Activated B cell treated with CpG ODN at 0.5 μM for 24 hours (primary cell): ENCODE results near the gene SOX9. TPM values are rescaled to one million over a fixed set of nuclear protein-coding genes. Genes with fewer than 3 reads are reported as not detected.

ENCODE experiments used
- ATAC-seq: fragments of 200-7000 bp; cut with Tn5 transposase; one replicate; pipeline ENCODE4 v1.10.0; 2021; ENCODE audit warnings: low read depth, mild to moderate bottlenecking, moderate library complexity
- CTCF ChIA-PET: fragments of 350-600 bp; sonication (Branson Sonifier 250); formaldehyde crosslinking; loops from one replicate; lab custom pipeline; 2021; ENCODE audit warnings: antibody characterized with exemption; lab: Charles Lee
- POLR2A ChIA-PET: fragments of 350-600 bp; sonication (Branson Sonifier 250); formaldehyde crosslinking; loops from one replicate; lab custom pipeline; 2021; ENCODE audit warnings: antibody characterized with exemption; lab: Charles Lee
- DNase-seq: peaks from one replicate; pipeline ENCODE4 v3.0.0; 2022
- H3K27ac Mint-ChIP-seq: one replicate; pipeline ENCODE4 v1.8.0; 2020; ENCODE audit warnings: mixed read lengths
- H3K27me3 Mint-ChIP-seq: one replicate; pipeline ENCODE4 v1.8.0; 2021; ENCODE audit warnings: mixed read lengths
- H3K36me3 Mint-ChIP-seq: one replicate; pipeline ENCODE4 v1.8.0; 2021; ENCODE audit warnings: low read depth, mixed read lengths
- H3K4me1 Mint-ChIP-seq: one replicate; pipeline ENCODE4 v1.8.0; 2021; ENCODE audit warnings: mixed read lengths
- H3K4me3 Mint-ChIP-seq: one replicate; pipeline ENCODE4 v1.8.0; 2020; ENCODE audit warnings: mild to moderate bottlenecking, mixed read lengths
- H3K9me3 Mint-ChIP-seq: one replicate; pipeline ENCODE4 v1.8.0; 2020; ENCODE audit warnings: mixed read lengths
- CTCF ChIP-seq: fragments of 200-600 bp; IDR thresholded peaks from one replicate; pipeline ENCODE4 v1.8.0; 2022; ENCODE audit warnings: antibody characterized with exemption, mild to moderate bottlenecking
- intact Hi-C: fragments of 100-400 bp; cut with micrococcal nuclease; formaldehyde crosslinking; loops from one replicate; pipeline ENCODE4 v1.15.1; 2024
- total RNA-seq: library from RNA; stranded (reverse); gene quantifications from 2 replicates; pipeline ENCODE4 v1.2.3, GENCODE V29; 2022

Gene SOX9
- total RNA-seq, 1 donor from 2014 or later = 0.07 TPM

- ATAC-seq (no peak), DNase-seq (no peak)
- no peak for TF ChIP-seq CTCF
- no peaks in the 10 kb centered on the region for H3K36me3 Mint-ChIP-seq
- CTCF ChIA-PET = no interaction called here
- no peak overlapping the region for H3K27ac Mint-ChIP-seq
- intact Hi-C loops = no loop called here
- H3K4me3 Mint-ChIP-seq = no peak overlapping the region
- H3K27me3 Mint-ChIP-seq = no peaks in the 10 kb centered on the region
- H3K9me3 Mint-ChIP-seq = peaks cover 6% of the 10 kb centered on the region
- POLR2A ChIA-PET = no interaction called here
- H3K4me1 Mint-ChIP-seq = no peaks in the 10 kb centered on the region
Observed at GRCh38 chr17:72162569-72162968, 41.7 kb downstream of the SOX9 start.

GRCh38 chr17:72163474-72163873 lies 42.7 kb downstream of the SOX9 start:
- ChIA-PET POLR2A (no interaction called here), CTCF (no interaction called here)
- Mint-ChIP-seq H3K36me3 (no peaks in the 10 kb centered on the region), H3K27me3 (no peaks in the 10 kb centered on the region), H3K4me3 (no peak overlapping the region), H3K9me3 (peaks cover 6% of the 10 kb centered on the region), H3K27ac (no peak overlapping the region), H3K4me1 (no peaks in the 10 kb centered on the region)
- ATAC-seq = no peak
- no peak for TF ChIP-seq CTCF
- intact Hi-C loops = no loop called here
- DNase-seq = no peak

GRCh38 chr17:72164158-72164739 lies 43.4 kb downstream of the SOX9 start:
- Mint-ChIP-seq H3K36me3 (no peaks in the 10 kb centered on the region), H3K27me3 (no peaks in the 10 kb centered on the region), H3K27ac (no peak overlapping the region), H3K4me1 (no peaks in the 10 kb centered on the region), H3K9me3 (peaks cover 1% of the 10 kb centered on the region), H3K4me3 (no peak overlapping the region)
- ChIA-PET CTCF (no interaction called here), POLR2A (no interaction called here)
- no peak for ATAC-seq
- intact Hi-C loops = no loop called here
- no peak for DNase-seq
- no peak for TF ChIP-seq CTCF

- no peak for TF ChIP-seq CTCF
- no peaks in the 10 kb centered on the region for H3K9me3 Mint-ChIP-seq
- H3K4me1 Mint-ChIP-seq = no peaks in the 10 kb centered on the region
- ATAC-seq (no peak), DNase-seq (no peak)
- H3K36me3 Mint-ChIP-seq = no peaks in the 10 kb centered on the region
- no peak overlapping the region for H3K4me3 Mint-ChIP-seq
- ChIA-PET POLR2A (no interaction called here), CTCF (no interaction called here)
- intact Hi-C loops = no loop called here
- no peak overlapping the region for H3K27ac Mint-ChIP-seq
- H3K27me3 Mint-ChIP-seq = no peaks in the 10 kb centered on the region
Observed at GRCh38 chr17:72165192-72165866, 44.5 kb downstream of the SOX9 start.

- intact Hi-C loops = no loop called here
- Mint-ChIP-seq H3K9me3 (no peaks in the 10 kb centered on the region), H3K4me1 (no peaks in the 10 kb centered on the region), H3K36me3 (no peaks in the 10 kb centered on the region), H3K27me3 (no peaks in the 10 kb centered on the region), H3K27ac (no peak overlapping the region), H3K4me3 (no peak overlapping the region)
- ATAC-seq = no peak
- no peak for TF ChIP-seq CTCF
- DNase-seq = no peak
- ChIA-PET POLR2A (no interaction called here), CTCF (no interaction called here)
Observed at GRCh38 chr17:72165867-72166439, 45.1 kb downstream of the SOX9 start.
